Measurements from ENCODE around the gene GRAP. TPM values are rescaled to one million over a fixed set of nuclear protein-coding genes. Genes with fewer than 3 reads are reported as not detected.
A peak's percentile ranks its signal among the peaks of the same experiment; 100 is the strongest.

Gene GRAP
- total RNA-seq, 4 donors from 2014 or later = 3.0 to 85.0 (median 3.2) TPM

DNA sequence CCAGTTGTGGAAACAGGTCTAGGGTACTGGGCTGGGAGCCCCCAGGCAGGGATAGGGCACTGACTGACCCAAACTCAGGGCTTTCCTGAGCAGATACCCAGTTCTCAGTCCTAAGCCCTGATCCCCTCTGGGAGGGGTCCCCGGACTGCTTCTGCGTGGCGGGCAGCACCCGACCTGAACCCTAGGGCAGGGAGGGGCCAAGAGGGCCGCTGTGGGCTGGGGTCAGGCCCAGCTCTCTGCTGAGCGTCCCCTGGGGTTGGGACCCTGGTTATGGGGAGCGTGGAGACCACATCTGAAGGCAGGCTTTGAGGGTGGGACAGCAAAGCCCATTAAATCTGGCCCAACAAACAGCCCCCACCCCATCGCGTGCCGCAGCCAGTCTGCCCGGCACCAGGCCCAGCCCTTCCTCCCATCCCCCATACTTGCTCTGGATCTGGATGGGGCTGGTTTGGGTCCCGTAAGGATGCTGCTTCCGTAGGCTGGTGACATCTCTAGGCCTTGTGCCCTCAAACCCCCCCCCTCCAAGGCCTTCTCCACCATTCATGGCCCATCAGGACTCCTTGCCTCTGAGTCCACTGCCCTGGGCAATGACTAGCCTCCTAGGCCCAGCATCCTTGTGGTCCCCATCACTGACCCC lies 41.5 kb downstream of the GRAP start:
- Histone ChIP-seq H3K27ac (peak overlapping the region; percentile 74 to 86 (median 80)), H3K9me3 (no peaks in the 10 kb centered on the region), H3K36me3 (no peaks in the 10 kb centered on the region), H3K4me1 (peaks cover 0 to 31% (median 7%) of the 10 kb centered on the region in 4 donors), H3K27me3 (no peaks in the 10 kb centered on the region), H3K4me3 (peak overlapping the region in 3 of 4 donors; percentile 64 to 87 (median 87))
- TF ChIP-seq, protein P1, sequence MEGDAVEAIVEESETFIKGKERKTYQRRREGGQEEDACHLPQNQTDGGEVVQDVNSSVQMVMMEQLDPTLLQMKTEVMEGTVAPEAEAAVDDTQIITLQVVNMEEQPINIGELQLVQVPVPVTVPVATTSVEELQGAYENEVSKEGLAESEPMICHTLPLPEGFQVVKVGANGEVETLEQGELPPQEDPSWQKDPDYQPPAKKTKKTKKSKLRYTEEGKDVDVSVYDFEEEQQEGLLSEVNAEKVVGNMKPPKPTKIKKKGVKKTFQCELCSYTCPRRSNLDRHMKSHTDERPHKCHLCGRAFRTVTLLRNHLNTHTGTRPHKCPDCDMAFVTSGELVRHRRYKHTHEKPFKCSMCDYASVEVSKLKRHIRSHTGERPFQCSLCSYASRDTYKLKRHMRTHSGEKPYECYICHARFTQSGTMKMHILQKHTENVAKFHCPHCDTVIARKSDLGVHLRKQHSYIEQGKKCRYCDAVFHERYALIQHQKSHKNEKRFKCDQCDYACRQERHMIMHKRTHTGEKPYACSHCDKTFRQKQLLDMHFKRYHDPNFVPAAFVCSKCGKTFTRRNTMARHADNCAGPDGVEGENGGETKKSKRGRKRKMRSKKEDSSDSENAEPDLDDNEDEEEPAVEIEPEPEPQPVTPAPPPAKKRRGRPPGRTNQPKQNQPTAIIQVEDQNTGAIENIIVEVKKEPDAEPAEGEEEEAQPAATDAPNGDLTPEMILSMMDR (IDR thresholded peaks at IDR 0.05) = no peak
- no peak for TF ChIP-seq POLR2A (IDR thresholded peaks at IDR 0.05)
- no peak for DNase-seq

DNA sequence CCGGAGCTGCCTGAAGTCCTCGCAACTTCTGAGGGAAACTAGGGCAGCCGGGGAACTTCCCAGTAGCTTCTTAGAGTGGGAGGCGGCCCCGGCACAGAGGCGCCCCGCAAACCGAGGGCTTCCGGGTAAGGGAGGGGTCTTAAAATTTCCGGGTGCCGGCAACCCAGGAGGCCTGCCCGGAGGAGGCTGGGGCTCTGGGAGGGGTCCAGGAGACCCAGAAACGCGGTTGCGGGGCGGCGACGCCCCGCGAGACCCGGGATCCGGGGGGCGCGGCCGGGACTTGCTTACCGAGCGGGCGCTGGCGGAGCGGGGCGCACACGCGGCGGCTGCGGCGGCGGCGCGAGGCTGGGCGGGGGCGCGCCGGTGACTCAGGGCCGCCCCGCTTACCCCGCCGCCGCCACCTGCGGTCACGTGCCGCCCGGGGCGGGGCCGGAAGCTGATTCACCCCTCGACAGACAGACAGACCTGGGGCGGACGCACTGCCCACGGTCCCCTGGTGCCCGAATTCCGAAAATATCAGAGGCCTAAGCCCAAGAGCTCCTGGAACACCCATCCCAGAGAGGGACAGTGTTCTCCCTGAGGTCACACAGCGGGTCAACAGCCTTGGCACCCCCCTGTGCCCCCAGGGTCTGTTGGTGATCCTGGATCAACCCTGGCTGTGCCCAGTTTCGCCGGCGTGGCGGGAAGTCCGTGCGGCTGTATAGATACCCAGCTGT lies 42.2 kb downstream of the GRAP start, which contains the start of gene FAM83G:
TSS of gene FAM83G (minus strand) at position 344 of the 716 bp plus-strand sequence. CDS start 723 bp downstream, outside the sequence.
- peak; percentile 89 to 94 (median 93) for DNase-seq
- Histone ChIP-seq H3K9me3 (no peaks in the 10 kb centered on the region), H3K4me1 (peaks cover 0 to 31% (median 7%) of the 10 kb centered on the region in 4 donors), H3K27me3 (no peaks in the 10 kb centered on the region), H3K36me3 (no peaks in the 10 kb centered on the region), H3K27ac (peak within 1 kb of the TSS; percentile 74 to 86 (median 80)), H3K4me3 (peak within 1 kb of the TSS; percentile 64 to 87 (median 79))
- TF ChIP-seq, protein P1 (IDR thresholded peaks at IDR 0.05) = no peak
- peak; percentile 61 to 68 for TF ChIP-seq POLR2A (IDR thresholded peaks at IDR 0.05)

DNA sequence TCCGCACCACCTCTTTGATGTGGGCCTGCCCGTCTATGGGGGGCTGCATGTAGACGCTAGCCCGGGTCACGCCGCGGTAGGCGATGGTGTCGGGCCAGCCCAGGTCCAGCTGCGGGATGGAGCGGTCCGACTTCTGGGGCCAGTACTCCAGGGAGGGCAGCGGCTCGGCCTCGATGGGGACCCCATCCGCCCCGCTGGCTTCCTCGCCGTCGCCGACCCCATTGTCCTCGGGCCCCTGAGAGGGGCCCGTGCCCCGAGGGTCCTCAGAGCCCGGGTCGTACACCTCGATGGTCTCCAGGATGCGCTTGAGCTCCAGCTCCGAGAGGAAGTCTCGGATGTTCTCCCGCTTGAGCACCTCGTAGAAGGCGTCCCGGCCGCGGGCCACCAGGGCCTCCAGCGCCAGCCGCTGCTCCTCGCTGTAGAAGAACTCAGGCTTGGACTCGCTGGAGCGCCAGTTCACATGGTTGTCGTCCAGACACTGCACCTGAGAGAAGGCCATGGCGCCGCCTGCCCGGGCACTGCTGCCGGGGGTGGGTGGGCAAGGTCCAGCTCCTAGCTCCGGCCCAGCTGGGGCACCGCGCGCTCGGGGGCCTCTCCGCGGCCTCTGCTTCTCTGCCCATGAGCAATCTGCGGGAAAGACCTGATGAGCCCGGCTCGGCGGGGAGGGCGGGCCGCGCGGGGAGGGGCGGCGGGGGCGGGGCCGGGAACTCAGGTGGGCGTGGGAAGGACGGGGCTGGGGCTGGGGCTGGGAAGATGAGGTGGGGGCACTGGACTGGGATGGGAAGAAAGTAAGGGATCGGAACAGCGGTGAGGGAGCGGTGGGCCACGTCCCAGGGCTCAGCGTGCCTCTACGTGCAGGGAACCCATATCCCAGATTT lies 43.0 kb downstream of the GRAP start:
- TF ChIP-seq, protein P1 (IDR thresholded peaks at IDR 0.05) = no peak
- peak in 1 of 2 donors; percentile 60 for TF ChIP-seq POLR2A (IDR thresholded peaks at IDR 0.05)
- peak overlapping the region; percentile 64 to 87 (median 79) for H3K4me3 ChIP-seq
- no peaks in the 10 kb centered on the region for H3K27me3 ChIP-seq
- no peaks in the 10 kb centered on the region for H3K36me3 ChIP-seq
- no peaks in the 10 kb centered on the region for H3K9me3 ChIP-seq
- peaks cover 0 to 31% (median 7%) of the 10 kb centered on the region in 4 donors for H3K4me1 ChIP-seq
- H3K27ac ChIP-seq = peak overlapping the region; percentile 74 to 86 (median 80)
- DNase-seq = peak; percentile 39 to 81 (median 68)

DNA sequence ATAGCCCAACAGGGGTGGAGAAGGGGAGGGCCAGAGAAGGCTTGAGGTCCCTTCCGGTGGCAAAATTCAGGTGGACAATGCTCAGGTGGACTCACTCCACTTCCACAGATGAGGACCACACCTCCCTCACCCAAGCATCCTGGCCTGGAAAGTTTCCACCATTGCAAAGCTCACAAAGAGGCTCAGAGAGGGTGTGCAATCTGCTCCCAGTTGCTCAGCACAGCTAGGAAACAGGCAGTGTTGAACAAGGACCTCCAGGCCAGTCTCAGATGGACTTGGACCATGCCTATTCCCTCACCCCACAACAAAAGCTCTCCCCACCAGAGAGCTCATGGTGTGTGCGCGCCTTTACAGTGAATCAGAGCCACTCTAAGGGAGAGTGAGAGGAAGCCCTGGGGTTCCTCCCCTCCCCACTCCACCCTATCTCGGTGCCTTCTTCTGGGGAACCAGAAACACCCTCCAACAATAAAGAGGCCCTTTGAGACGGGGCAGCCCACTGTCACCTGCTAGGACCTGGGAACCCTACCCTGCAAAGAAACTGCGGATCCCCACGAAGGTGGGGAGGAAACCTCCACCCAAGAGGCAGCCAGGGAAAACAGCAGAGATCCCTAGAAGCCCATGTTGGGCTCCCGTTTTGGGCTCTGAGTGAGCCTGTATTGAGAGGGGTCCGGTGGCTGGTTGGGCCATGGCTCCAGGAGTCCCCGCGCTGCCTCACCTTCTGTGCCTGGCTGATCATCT lies 43.8 kb downstream of the GRAP start:
- Histone ChIP-seq H3K36me3 (no peaks in the 10 kb centered on the region), H3K4me3 (peak overlapping the region in 3 of 4 donors; percentile 64 to 87 (median 71)), H3K4me1 (peaks cover 0 to 34% (median 7%) of the 10 kb centered on the region in 4 donors), H3K27ac (peak overlapping the region in 2 of 4 donors; percentile 75 to 85), H3K9me3 (no peaks in the 10 kb centered on the region), H3K27me3 (no peaks in the 10 kb centered on the region)
- TF ChIP-seq, protein P1 (IDR thresholded peaks at IDR 0.05) = no peak
- no peak for TF ChIP-seq POLR2A (IDR thresholded peaks at IDR 0.05)
- DNase-seq = no peak
